ENCODE data around the gene ATG16L2.

GRCh38 chr11:72832301-72833082 is 18.3 kb downstream of the ATG16L2 start:
- TF ChIP-seq, protein P1, sequence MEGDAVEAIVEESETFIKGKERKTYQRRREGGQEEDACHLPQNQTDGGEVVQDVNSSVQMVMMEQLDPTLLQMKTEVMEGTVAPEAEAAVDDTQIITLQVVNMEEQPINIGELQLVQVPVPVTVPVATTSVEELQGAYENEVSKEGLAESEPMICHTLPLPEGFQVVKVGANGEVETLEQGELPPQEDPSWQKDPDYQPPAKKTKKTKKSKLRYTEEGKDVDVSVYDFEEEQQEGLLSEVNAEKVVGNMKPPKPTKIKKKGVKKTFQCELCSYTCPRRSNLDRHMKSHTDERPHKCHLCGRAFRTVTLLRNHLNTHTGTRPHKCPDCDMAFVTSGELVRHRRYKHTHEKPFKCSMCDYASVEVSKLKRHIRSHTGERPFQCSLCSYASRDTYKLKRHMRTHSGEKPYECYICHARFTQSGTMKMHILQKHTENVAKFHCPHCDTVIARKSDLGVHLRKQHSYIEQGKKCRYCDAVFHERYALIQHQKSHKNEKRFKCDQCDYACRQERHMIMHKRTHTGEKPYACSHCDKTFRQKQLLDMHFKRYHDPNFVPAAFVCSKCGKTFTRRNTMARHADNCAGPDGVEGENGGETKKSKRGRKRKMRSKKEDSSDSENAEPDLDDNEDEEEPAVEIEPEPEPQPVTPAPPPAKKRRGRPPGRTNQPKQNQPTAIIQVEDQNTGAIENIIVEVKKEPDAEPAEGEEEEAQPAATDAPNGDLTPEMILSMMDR (IDR thresholded peaks at IDR 0.05; ENCODE audit: poor library complexity, severe bottlenecking): no peak
- no peak for TF ChIP-seq POLR2AphosphoS5 (IDR thresholded peaks at IDR 0.05)
- TF ChIP-seq EZH2 (IDR thresholded peaks at IDR 0.05; ENCODE audit: borderline replicate concordance, insufficient read depth, low read length, poor library complexity, severe bottlenecking): no peak
- no peak for TF ChIP-seq RAD21 (conservative IDR thresholded peaks at IDR 0.05)
- no peak for TF ChIP-seq EP300 (conservative IDR thresholded peaks at IDR 0.05; ENCODE audit: poor library complexity, severe bottlenecking)
